Activated naive CD4-positive, alpha-beta T cell treated with anti-CD3 and anti-CD28 coated beads for 36 hours (primary cell): ENCODE results near the gene MUC16. TPM values are rescaled to one million over a fixed set of nuclear protein-coding genes. Genes with fewer than 3 reads are reported as not detected.

Experiments
- CTCF ChIA-PET: fragments of 350-600 bp; sonication (Branson Sonifier 250); formaldehyde crosslinking; loops from one replicate; lab custom pipeline; 2021; ENCODE audit warnings: antibody characterized with exemption; lab: Charles Lee
- DNase-seq: peaks from one replicate; pipeline ENCODE4 v3.0.0-alpha.2; 2020
- H3K27ac Mint-ChIP-seq: one replicate; pipeline ENCODE4 v1.8.0; 2021; ENCODE audit warnings: mild to moderate bottlenecking, mixed read lengths
- H3K27me3 Mint-ChIP-seq: one replicate; pipeline ENCODE4 v1.8.0; 2021; ENCODE audit warnings: low read depth, mixed read lengths
- H3K36me3 Mint-ChIP-seq: one replicate; pipeline ENCODE4 v1.8.0; 2021; ENCODE audit warnings: low read depth, mixed read lengths
- H3K4me1 Mint-ChIP-seq: one replicate; pipeline ENCODE4 v1.8.0; 2021; ENCODE audit warnings: low read depth, mixed read lengths
- H3K4me3 Mint-ChIP-seq: one replicate; pipeline ENCODE4 v1.8.0; 2021; ENCODE audit warnings: mild to moderate bottlenecking, moderate library complexity, mixed read lengths
- H3K9me3 Mint-ChIP-seq: one replicate; pipeline ENCODE4 v1.8.0; 2021; ENCODE audit warnings: mixed read lengths
- intact Hi-C: fragments of 100-400 bp; cut with micrococcal nuclease; formaldehyde crosslinking; loops from one replicate; pipeline ENCODE4 v1.15.1; 2023
- total RNA-seq, 2 experiments: library from RNA; stranded (reverse); gene quantifications; one replicate each; pipeline ENCODE4 v1.2.3, GENCODE V29; 2021

Gene MUC16
- total RNA-seq, 2 experiments from 2014 or later: not detected

- H3K27me3 Mint-ChIP-seq: peaks cover 7% of the 10 kb centered on the region
- CTCF ChIA-PET: no interaction called here
- no peak overlapping the region for H3K27ac Mint-ChIP-seq
- H3K4me3 Mint-ChIP-seq: no peak overlapping the region
- H3K36me3 Mint-ChIP-seq: no peaks in the 10 kb centered on the region
- DNase-seq: no peak
- H3K4me1 Mint-ChIP-seq: no peaks in the 10 kb centered on the region
- intact Hi-C loops: no loop called here
- H3K9me3 Mint-ChIP-seq: no peaks in the 10 kb centered on the region
These were observed 29.9 kb upstream of the MUC16 start for GRCh38 chr19:9040131-9040530.

- no peak for DNase-seq
- CTCF ChIA-PET: no interaction called here
- Mint-ChIP-seq H3K36me3 (no peaks in the 10 kb centered on the region), H3K4me3 (no peak overlapping the region), H3K27ac (no peak overlapping the region), H3K27me3 (peaks cover 7% of the 10 kb centered on the region), H3K4me1 (no peaks in the 10 kb centered on the region), H3K9me3 (no peaks in the 10 kb centered on the region)
- intact Hi-C loops: no loop called here
These were observed 29.5 kb upstream of the MUC16 start for GRCh38 chr19:9039728-9040127.

GRCh38 chr19:9037400-9038062, 27.3 kb upstream of the MUC16 start:
- no peaks in the 10 kb centered on the region for H3K36me3 Mint-ChIP-seq
- no peaks in the 10 kb centered on the region for H3K4me1 Mint-ChIP-seq
- H3K27me3 Mint-ChIP-seq: peaks cover 4% of the 10 kb centered on the region
- no peak overlapping the region for H3K4me3 Mint-ChIP-seq
- no peak overlapping the region for H3K27ac Mint-ChIP-seq
- intact Hi-C loops: no loop called here
- CTCF ChIA-PET: no interaction called here
- no peak for DNase-seq
- H3K9me3 Mint-ChIP-seq: no peaks in the 10 kb centered on the region

GRCh38 chr19:9032136-9032631, 22.0 kb upstream of the MUC16 start:
- CTCF ChIA-PET: interaction anchor here (0.6 kb wide), 1 partner anchor 174 kb away, joined by 3 read pairs; no protein-coding TSS in a partner anchor
- Mint-ChIP-seq H3K4me3 (no peak overlapping the region), H3K36me3 (no peaks in the 10 kb centered on the region), H3K9me3 (no peaks in the 10 kb centered on the region), H3K27ac (no peak overlapping the region), H3K27me3 (peaks cover 4% of the 10 kb centered on the region), H3K4me1 (no peaks in the 10 kb centered on the region)
- intact Hi-C loops: no loop called here
- no peak for DNase-seq

GRCh38 chr19:9018163-9018875, 8.1 kb upstream of the MUC16 start:
- intact Hi-C loops: no loop called here
- Mint-ChIP-seq H3K36me3 (no peaks in the 10 kb centered on the region), H3K27me3 (peaks cover 3% of the 10 kb centered on the region), H3K4me1 (no peaks in the 10 kb centered on the region), H3K27ac (no peak overlapping the region), H3K4me3 (no peak overlapping the region), H3K9me3 (peaks cover 5% of the 10 kb centered on the region)
- no peak for DNase-seq
- CTCF ChIA-PET: no interaction called here

- intact Hi-C loops: no loop called here
- Mint-ChIP-seq H3K27ac (no peak overlapping the region), H3K4me3 (no peak overlapping the region), H3K36me3 (no peaks in the 10 kb centered on the region), H3K4me1 (no peaks in the 10 kb centered on the region), H3K27me3 (peaks cover 10% of the 10 kb centered on the region), H3K9me3 (peaks cover 5% of the 10 kb centered on the region)
- DNase-seq: no peak
- CTCF ChIA-PET: no interaction called here
These were observed 4.6 kb upstream of the MUC16 start for GRCh38 chr19:9014803-9015202.

GRCh38 chr19:9013988-9014387, 3.8 kb upstream of the MUC16 start:
- intact Hi-C loops: no loop called here
- no peak for DNase-seq
- Mint-ChIP-seq H3K4me1 (no peaks in the 10 kb centered on the region), H3K4me3 (no peak overlapping the region), H3K9me3 (peaks cover 5% of the 10 kb centered on the region), H3K36me3 (no peaks in the 10 kb centered on the region), H3K27ac (no peak overlapping the region), H3K27me3 (peaks cover 12% of the 10 kb centered on the region)
- CTCF ChIA-PET: no interaction called here

GRCh38 chr19:9011875-9012274, 1.7 kb upstream of the MUC16 start:
- H3K36me3 Mint-ChIP-seq: no peaks in the 10 kb centered on the region
- H3K4me3 Mint-ChIP-seq: no peak overlapping the region
- no peak for DNase-seq
- peaks cover 5% of the 10 kb centered on the region for H3K9me3 Mint-ChIP-seq
- intact Hi-C loops: no loop called here
- H3K27ac Mint-ChIP-seq: no peak overlapping the region
- no peaks in the 10 kb centered on the region for H3K4me1 Mint-ChIP-seq
- CTCF ChIA-PET: no interaction called here
- peaks cover 12% of the 10 kb centered on the region for H3K27me3 Mint-ChIP-seq

- Mint-ChIP-seq H3K27ac (no peak overlapping the region), H3K9me3 (peaks cover 5% of the 10 kb centered on the region), H3K36me3 (no peaks in the 10 kb centered on the region), H3K27me3 (peaks cover 12% of the 10 kb centered on the region), H3K4me3 (no peak overlapping the region), H3K4me1 (no peaks in the 10 kb centered on the region)
- no peak for DNase-seq
- CTCF ChIA-PET: interaction anchor here (0.6 kb wide), 1 partner anchor 357 kb away, joined by 3 read pairs; no protein-coding TSS in a partner anchor
- intact Hi-C loops: no loop called here
These were observed 484 bp upstream of the MUC16 start for GRCh38 chr19:9010693-9011092.

- CTCF ChIA-PET: no interaction called here
- Mint-ChIP-seq H3K27ac (no peak overlapping the region), H3K4me3 (no peak overlapping the region), H3K36me3 (no peaks in the 10 kb centered on the region), H3K27me3 (peaks cover 9% of the 10 kb centered on the region), H3K4me1 (no peaks in the 10 kb centered on the region), H3K9me3 (peaks cover 5% of the 10 kb centered on the region)
- DNase-seq: no peak
- intact Hi-C loops: no loop called here
These were observed 778 bp downstream of the MUC16 start for GRCh38 chr19:9009431-9009830.

- Mint-ChIP-seq H3K4me1 (no peaks in the 10 kb centered on the region), H3K4me3 (no peak overlapping the region), H3K9me3 (no peaks in the 10 kb centered on the region), H3K27me3 (peaks cover 9% of the 10 kb centered on the region), H3K27ac (no peak overlapping the region), H3K36me3 (no peaks in the 10 kb centered on the region)
- DNase-seq: no peak
- intact Hi-C loops: no loop called here
- CTCF ChIA-PET: no interaction called here
These were observed 1.5 kb downstream of the MUC16 start for GRCh38 chr19:9008667-9009066.

- intact Hi-C loops: no loop called here
- no peaks in the 10 kb centered on the region for H3K4me1 Mint-ChIP-seq
- H3K9me3 Mint-ChIP-seq: no peaks in the 10 kb centered on the region
- no peak overlapping the region for H3K4me3 Mint-ChIP-seq
- peaks cover 1% of the 10 kb centered on the region for H3K36me3 Mint-ChIP-seq
- no peak for DNase-seq
- CTCF ChIA-PET: no interaction called here
- no peak overlapping the region for H3K27ac Mint-ChIP-seq
- H3K27me3 Mint-ChIP-seq: peaks cover 7% of the 10 kb centered on the region
These were observed 9.3 kb downstream of the MUC16 start for GRCh38 chr19:9000933-9001332.

- Mint-ChIP-seq H3K4me3 (no peak overlapping the region), H3K27ac (no peak overlapping the region), H3K9me3 (no peaks in the 10 kb centered on the region), H3K36me3 (no peaks in the 10 kb centered on the region), H3K4me1 (no peaks in the 10 kb centered on the region), H3K27me3 (no peaks in the 10 kb centered on the region)
- peak; percentile 43 for DNase-seq
- CTCF ChIA-PET: interaction anchor here (0.6 to 0.7 kb wide), 2 partner anchors 11 to 158 kb away, joined by 3 read pairs; no protein-coding TSS in a partner anchor
- intact Hi-C loops: no loop called here
These were observed 22.0 kb downstream of the MUC16 start for GRCh38 chr19:8988204-8988603.
